Coronary artery (tissue), 2 donors: Measurements from ENCODE around the gene ZNF469.

Experiments used
- DNase-seq: peaks from one replicate; pipeline ENCODE4 v3.0.0-alpha.2; 2017; ENCODE audit warnings: low spot score
- H3K27ac ChIP-seq, 2 donors: fragments of 200-600 bp; sonication (generic); one replicate each; pipeline ENCODE4 v1.5.1; 2016 to 2019
- H3K4me3 ChIP-seq: fragments of 200-600 bp; sonication (generic); 2 replicates; pipeline ENCODE4 v1.5.1; 2016; ENCODE audit warnings: mild to moderate bottlenecking, moderate library complexity
- CTCF ChIP-seq: fragments of 200-600 bp; sonication (generic); IDR thresholded peaks from one replicate; pipeline ENCODE4 v1.5.1; 2019; ENCODE audit warnings: antibody characterized with exemption

The ZNF469 gene

DNA sequence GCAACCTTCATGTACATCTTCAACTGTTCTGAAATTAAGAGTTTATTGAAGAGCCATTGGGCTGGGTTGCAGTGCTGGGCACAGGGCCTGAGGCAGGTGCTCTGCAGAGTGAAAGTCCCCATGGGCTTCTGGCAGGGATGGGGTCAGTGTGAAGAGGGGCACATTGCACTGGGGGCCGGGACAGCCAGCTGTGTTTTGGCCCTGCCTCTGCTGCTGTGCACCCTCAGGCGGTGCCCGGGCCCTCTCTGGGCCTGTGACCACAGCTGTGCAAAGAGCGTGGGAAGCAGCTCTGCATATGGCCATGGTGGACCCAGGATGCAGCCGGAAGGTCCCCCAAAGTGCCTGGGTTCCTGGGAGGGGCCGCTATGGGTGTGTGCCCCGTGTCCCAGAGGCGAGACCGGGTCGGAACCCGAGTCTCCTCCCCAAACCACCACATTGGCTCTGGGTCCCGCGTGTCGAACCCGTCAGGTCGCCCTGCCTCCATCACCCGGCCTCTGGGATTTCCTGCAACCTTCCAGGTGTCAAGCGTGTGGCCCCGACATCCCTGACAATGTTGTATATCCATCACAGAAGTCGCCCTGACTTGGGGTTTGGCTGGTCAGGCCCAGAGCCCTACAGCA lies 38.2 kb upstream of the ZNF469 start:
- DNase-seq: no peak
- Histone ChIP-seq H3K27ac (no peak overlapping the region), H3K4me3 (no peak overlapping the region)
- no peak for TF ChIP-seq CTCF

DNA sequence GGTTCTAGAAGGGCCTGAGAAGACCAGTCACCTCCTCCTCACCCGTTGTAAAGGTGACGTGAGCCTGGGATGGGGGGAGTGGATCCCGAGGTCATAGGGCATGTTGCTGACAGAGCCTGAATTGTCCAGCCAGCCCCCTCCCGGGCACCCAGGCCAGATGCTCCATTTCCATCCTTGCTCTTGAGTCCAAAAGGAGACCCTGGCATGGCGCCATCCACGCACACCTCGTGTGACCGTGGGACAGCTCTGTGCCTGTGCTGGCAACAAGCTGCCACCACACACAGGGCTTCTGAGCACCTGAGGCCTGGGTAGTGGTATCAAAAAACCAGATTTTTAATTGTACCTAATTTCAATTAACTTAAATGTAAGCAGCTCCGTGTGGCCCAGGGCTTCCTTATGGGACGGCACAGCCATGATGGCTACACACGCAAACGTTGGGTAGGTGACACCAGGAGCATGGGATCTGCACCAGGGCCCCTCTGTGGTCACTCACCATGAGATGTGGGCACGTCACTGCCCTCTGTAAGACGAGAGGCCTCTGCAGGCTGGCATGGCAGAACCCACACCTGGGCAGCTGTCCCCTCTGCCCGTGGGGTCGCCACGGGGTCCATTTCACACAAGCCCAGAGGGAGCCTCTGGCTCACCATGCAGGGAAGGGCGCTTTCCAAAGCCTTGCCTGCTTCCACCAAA lies 37.6 kb upstream of the ZNF469 start:
- TF ChIP-seq CTCF: no peak
- no peak overlapping the region for H3K27ac ChIP-seq
- DNase-seq: no peak
- H3K4me3 ChIP-seq: no peak overlapping the region

DNA sequence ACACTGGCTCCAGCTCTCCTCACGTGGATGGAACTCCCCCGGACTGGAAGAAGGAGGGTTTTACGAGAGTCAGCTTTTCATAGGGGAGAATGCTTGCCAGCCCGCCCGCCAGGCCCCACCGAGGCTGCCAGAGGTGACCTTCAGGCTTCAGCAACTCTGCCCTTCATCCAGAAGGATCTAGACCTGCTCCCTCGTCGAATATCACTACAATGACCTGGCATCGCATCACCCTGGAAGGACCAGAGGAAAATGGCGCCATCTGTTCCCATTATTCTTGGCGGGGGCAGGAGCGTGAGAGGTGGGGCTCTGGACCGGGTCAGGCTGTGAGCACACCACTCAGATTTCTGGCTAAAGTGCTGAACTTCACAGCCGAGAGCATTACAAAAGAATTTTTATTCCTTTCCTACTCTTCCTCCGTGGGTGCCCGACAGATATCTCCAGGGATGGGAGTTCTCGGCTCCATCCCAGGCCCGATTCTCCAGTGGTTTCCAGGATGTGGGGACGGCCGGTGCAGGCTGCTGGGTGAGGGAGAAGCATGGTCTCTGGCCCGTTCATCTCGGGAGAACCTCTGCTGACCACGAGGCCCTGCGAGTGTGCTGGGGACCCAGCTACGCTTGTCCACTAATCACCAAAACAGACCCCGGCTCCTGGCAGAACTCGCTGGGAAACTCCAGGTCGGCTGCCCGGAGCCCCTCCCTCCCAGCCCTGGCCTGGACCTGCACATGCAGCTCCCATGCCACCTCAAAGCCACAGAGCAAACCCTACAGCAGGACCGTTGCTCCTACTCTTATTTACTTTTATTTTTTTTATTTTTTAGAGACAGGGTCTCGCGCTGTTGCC lies 36.8 kb upstream of the ZNF469 start:
- no peak overlapping the region for H3K4me3 ChIP-seq
- DNase-seq: no peak
- H3K27ac ChIP-seq: no peak overlapping the region
- no peak for TF ChIP-seq CTCF

- H3K27ac ChIP-seq: no peak overlapping the region
- no peak for TF ChIP-seq CTCF
- DNase-seq: no peak
- H3K4me3 ChIP-seq: no peak overlapping the region
These were observed 35.9 kb upstream of the ZNF469 start for GRCh38 chr16:88346680-88347505.

DNA sequence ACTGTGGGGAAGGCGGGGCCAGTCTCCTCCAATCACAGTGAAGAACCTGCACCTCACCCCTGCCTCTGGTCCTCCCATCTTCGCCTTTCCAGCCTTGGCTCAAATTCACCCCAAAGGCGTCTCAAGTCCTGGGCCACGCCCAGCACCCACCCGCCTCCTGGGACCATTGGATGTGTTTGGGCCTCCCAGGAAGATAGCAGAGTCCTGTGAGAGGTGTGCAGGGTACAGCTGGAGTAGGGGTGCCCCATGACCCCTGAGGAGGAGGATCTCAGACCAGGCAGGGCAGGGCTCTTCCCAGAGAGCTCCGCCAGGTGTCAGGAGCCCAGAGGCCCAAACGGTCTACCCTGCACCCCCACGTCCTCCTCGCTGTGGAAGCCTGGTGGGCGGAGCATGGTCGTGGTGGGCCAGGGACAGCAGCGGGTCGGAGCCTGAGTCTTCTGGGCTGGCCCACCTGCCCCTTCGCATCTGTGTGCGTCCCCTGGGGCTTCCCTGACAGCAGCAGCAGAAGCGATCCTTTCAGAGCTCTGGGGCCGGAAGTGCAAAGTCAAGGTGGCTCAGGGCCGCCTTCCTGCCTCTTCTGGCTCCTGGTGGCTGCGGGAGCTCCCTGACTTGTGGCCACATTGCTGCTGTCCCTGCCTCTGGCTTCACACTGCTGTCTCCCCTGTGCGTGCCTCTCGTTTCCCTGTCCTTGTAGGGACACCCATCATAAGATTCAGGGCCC lies 34.9 kb upstream of the ZNF469 start:
- no peak for TF ChIP-seq CTCF
- Histone ChIP-seq H3K4me3 (no peak overlapping the region), H3K27ac (no peak overlapping the region)
- no peak for DNase-seq
